ENCODE measurements around the gene NAPB.
A peak's percentile ranks its signal among the peaks of the same experiment; 100 is the strongest.
"Not testable (repeated sequence)": the region's sequence is repeated elsewhere in the genome, so short reads cannot be mapped to it uniquely, and the experiment has no call there.

Gene NAPB

DNA sequence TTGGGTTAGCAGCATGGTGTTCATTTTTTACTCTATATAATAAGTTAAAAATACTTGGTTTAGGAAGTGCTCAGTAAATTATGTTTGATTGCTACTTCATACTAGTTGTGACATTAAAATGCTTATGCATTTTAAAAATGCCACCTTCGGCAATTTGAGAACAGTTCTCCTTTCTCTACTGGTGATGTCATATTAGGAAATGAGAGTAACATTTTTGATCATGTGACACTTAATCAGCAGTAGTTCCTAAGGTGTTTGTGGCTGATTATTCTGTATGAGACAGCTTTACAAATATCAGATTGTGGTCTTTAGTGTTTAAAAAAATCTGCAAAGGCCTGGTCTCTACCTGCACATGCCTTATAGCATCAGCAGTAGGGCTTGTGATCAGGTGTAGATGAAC, 54.9 kb downstream of the NAPB start:
- no peak for DNase-seq

DNA sequence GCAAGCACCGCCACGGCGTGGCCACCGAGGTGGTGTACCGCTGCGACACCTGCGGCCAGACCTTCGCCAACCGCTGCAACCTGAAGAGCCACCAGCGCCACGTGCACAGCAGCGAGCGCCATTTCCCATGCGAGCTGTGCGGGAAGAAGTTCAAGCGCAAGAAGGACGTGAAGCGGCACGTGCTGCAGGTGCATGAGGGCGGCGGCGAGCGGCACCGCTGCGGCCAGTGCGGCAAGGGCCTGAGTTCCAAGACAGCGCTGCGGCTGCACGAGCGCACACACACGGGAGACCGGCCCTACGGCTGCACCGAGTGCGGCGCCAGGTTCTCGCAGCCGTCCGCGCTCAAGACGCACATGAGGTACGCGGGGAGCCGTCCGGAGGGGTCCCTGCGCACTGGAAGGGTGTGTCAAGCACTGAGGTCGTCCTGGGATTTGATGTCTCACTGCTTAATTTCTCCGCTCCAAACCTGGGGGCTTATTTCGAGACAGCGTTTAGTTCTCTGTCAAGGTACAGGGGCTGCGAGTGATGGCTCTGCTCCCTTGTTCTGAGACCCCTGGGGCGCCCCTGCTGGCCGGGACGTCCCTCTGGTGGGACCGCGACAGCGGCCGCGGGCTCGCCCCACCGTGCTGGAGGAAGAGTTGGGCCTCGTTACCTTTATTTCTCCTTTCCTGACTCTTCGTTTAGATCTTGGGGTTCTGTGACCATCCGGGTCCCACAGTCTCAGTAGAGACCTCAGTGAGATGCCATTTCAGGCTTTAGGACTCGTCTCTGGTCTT, 55.7 kb downstream of the NAPB start:
- DNase-seq = no peak

GRCh38 chr20:23363257-23363649, 58.0 kb downstream of the NAPB start:
- DNase-seq = no peak

GRCh38 chr20:23362392-23363256, 58.7 kb downstream of the NAPB start:
- no peak for DNase-seq

DNA sequence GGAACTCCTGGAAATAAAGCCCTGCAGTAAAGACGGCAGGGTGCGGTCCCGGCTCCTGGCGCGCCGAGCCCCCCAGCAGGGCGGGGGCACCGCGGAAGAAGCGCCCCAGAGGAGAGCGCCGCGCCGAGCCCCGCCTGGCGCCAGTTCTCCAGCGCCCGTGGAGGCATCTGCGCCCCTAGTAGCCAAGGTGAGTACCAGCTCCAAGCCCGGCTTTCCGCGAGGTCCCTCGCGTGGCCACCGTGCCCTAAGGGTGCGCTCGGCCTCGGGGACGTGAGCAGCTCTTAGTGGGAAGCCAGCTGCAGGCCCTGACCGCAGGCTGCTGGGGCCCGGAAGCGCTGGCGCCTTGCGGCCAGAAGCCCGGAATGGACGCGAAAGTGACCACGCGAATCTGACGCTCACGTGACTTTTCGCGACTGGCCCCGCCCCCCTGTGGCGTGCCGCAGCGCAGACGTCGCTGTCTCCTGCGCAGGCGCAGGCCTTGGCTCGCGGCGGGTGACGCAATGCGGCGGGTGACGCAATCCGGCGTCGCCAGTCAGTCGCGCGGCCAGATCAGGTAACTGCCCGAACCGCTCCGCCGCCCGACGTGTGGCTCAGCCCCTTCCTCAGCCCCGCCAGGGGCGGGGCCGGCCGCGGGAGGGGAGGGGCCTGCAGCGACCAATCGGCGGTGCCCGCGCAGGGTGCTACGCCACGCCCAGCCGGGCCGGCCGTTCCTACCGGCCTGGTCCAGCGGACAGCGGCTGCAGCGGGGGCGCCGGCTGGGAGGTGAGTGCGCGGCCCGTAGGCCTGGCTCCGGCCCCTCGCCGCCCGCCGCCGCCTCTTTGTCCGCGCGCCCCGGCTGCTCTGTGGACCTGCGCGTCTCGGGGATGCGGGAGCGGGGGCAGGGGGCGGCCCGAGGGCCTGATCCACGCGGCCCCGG, 59.6 kb downstream of the NAPB start, which contains the start of gene GZF1:
TSS of gene GZF1 (plus strand) at position 707 of the 916 bp plus-strand sequence. CDS start 2,202 bp downstream, outside the sequence.
- peak; percentile 99 for DNase-seq

GRCh38 chr20:23361119-23361475, 60.2 kb downstream of the NAPB start:
- no peak for DNase-seq

- DNase-seq = no peak
Measured at GRCh38 chr20:23360531-23360930, 60.8 kb downstream of the NAPB start.

- DNase-seq = no peak
Measured at GRCh38 chr20:23358923-23359593, 62.2 kb downstream of the NAPB start.

DNA sequence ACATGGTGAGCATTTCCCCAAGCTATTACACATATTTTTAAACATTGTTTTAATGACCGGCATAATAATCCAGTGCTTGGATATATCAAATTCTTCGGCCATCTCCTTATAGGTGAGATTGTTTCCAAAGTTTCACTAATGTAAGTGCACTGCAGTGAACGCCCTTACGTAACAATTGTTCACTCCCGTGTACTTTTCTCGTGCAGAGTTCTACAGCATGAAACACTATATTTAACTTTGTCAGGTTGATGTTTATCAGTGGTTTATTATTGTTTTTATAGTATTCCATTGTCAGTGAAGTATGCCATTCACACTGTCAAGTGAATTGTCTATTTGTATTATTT, 62.8 kb downstream of the NAPB start:
- DNase-seq = no peak

DNA sequence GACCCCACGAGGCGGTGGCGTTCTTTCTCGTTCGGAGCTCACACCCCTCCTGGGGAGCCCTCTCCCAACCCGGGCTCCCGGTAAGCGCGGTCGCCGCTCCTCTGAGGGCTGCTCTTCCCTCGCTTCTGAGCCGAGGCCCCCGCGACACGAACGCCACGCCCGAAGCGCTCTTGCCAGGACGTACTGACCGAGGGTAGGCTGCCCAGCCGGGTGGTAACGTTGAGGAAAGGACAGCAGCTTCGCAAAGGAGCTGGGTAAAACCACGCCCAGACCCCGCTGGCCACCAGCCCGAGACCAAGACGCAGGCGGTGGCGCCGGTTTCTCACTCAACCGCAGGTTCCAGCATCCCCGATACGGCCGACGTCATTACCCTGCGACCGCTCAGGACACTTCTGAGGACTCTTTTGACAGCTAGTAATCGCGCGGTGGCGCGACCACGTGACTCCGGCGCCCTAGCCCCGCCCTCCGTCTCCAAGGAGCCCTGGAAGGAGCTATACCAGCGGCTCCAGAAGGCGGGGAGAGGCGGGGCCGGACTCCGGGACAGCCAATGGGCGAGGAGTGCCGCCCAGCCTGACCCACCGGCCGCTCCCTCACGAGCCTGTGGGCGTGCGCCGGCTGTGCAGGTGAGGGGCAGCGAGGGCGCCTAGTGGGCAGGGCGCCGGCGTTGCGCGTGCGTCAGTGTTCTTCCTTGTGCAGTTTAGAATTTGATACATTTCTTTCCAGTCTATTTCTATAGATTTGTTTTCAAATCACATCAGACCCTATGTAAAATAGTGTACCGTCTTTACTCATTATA, 63.3 kb downstream of the NAPB start:
- DNase-seq = peak; percentile 99

GRCh38 chr20:23356203-23356602, 65.1 kb downstream of the NAPB start:
- DNase-seq = no peak

DNA sequence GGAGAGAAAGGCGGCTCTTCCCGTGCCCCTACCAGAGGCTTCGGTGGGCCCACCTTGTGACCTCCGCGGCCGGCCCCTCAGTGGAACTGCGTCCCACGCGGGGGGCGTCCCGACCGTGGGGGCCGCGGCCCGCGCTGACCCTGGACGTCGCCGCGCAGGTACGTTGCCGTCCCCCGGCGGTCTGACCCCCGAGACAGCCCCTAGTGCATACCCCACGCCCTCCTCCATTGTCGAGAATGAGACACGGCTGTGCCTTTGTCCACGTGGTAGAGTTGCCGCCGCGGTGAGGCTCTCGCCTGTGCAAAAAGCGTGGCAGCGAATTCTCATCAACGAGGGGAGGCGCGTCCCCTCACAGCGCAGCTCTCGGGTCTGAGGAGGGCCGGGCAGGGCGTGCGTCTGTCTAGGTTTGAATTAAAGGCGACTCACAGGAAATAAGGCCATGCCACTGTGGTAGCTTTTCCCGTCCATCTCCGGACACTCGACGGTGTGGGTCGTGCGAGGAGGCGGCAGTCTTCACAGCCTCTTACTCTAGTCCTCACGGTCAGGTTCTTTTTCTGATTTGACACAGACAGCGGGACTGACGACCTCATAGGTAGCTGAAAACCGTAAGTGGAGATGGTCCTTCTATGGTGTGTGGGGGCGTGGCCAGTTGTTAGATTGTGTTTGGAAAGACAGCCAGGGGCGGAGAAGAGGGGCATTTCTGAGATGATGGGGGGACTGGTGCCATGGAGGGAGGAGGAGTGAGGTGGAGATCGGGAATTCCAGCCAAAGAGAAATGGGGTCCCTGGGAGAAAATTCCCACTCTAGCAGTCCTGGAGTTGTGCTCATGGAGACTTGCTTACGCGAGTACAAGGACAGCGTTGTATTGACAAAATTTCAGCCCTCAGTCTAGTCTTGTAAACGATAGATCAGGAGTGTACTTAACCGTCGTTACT, 70.1 kb downstream of the NAPB start:
- DNase-seq = peak; percentile 66

- peak; percentile 98 for DNase-seq
Measured at GRCh38 chr20:23350196-23350903, 70.9 kb downstream of the NAPB start, which contains the start of gene NXT1. Gene NXT1, plus strand, starts transcription at chr20:23350791. Its CDS starts 3,251 bp downstream, at chr20:23354042.

GRCh38 chr20:23349338-23350195, 71.7 kb downstream of the NAPB start:
- peak; percentile 92 for DNase-seq

- not testable (repeated sequence) for DNase-seq
Measured at GRCh38 chr20:23348510-23348909, 72.8 kb downstream of the NAPB start.

DNA sequence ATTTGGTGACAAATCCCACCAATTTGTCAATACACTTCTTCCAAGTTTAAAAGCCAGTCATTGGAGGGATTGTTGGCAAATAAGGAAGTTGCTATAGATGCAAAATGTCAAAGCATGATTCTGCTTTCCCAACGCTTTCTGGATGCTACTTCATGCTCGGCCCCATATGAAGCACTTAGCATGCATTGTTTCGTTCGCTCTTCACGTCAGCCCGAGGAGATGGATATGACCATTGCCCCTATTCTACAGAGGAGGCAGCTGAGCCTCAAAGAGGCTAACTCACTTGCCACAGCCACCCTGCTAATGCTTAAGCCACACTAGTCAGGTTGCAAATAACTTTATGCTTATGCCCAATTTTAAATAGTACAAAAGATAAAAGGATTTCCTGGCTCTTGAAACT, 73.5 kb downstream of the NAPB start:
- no peak for DNase-seq

GRCh38 chr20:23346002-23346401, 75.3 kb downstream of the NAPB start:
- DNase-seq = no peak

- DNase-seq = no peak
Measured at GRCh38 chr20:23344336-23344735, 77.0 kb downstream of the NAPB start.

DNA sequence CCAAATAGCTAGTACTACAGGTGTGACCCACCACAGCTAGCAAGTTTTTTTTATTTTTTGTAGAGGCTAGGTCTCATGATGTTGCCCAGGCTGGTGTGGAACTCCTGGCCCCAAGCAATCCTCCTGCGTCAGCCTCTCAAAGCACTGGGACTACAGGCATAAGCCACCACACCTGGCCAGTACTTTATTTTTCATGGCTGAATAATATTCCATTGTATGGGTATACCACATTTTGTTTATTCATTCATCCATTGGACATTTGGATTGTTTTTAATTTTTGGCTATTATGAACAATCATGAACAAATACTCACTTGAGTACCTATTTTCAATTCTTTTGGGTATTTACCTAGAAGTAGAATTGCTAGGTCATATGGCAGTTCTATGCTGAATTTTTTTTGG, 77.7 kb downstream of the NAPB start:
- DNase-seq = no peak
